ENCODE measurements around the gene C1orf50.

The C1orf50 gene

DNA sequence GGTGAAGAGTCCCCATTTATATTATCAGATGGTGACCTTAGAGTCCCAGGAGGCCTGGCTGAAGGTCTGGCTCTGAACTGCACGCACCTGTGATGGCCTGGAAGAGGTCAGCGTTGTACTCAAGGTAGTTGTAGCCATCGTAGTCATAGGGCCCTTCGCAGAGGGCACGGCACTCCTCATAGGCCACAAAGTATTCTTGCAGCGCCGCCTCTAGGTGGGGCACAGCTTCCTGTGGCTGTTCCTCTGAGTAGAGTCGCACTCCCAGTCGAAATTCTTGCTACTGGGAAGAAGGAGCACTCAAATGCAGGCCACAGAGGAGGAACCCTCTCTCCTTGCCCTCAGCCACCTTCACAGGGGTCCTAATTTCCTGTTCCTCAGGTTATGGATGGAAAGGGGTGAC, 7.9 kb upstream of the C1orf50 start:
- DNase-seq (ENCODE audit: low read depth): no peak

DNA sequence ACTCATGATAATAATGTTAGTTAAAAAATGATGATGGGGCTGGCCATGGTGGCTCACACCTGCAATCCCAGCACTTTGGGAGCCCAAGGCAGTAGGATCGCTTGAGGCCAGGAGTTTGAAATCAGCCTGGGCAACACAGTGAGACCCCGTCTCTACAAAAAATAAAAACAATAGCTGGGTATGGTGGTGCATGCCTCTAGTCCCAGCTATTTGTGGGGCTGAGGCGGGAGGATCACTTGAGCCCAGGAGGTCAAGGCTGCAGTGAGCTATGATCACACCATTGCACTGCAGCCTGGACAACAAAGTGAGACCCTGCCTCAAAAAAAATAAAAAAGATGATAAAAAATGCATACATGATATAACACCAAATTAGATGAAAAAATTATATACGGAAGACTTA, 5.5 kb upstream of the C1orf50 start:
- DNase-seq (ENCODE audit: low read depth): no peak

- no peak for DNase-seq (ENCODE audit: low read depth)
Measured at GRCh38 chr1:42762269-42762668, 4.8 kb upstream of the C1orf50 start.

DNA sequence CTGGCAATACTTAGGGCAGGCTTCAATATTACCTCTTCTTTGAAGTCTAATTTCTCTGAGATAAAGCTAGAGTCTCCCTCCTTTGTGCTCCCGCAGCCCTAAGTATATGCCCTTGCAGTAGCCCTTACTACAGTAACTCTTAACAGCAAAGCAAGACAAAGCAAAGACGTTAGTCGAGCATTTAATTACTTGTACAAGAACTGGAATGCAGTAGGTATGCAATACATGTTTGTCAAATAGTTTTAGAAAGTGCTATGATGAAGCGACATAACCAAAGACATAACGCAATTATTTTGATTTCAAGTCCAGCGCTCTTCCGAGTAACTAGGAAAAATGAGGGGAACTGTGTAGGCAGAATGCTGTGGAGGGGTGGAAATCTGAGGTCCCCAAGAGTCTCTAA, 1.8 kb upstream of the C1orf50 start:
- DNase-seq (ENCODE audit: low read depth): no peak

DNA sequence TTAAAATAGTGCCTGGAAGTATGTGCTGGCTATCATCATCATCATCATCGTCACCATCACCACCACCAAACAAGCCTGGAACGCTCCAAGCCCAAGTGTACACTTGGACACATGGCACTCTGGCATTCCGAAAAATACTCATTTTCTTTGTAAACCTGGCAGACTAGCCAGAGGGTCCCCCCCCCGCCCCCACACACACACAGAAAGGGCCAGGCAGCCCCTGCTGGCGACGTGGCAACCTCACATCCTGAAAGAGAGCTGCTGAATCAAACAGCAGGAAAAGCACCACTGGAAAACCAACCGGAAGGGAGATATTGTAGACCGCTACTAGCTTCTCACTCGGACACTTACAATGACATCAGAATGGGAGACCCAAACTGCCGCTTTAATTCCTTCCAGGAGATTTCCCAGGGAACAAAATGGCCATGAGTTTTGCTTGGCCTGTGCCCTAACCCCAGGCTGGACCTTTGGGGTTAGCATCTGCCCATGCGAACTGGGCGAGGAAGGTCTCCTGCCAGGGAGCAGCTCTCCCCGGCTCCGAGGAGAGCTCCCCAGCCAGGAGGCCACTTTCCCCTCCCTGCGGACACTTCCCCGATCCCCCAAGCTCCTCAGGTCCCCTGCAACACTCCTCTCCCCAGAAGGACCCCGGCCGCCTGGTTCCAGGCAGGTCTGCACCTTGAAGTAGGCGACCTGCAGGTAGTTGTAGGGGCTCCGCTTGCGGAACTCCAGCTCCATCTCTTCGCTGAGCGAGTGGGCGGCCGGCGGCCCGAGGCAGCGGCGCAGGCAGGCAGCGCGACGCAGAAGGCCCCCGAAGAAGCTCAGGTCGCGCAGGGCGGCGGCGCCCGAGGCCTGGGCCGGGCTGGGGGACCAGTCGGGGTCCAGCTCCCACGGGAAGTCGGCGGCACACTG, 963 bp upstream of the C1orf50 start:
- DNase-seq (ENCODE audit: low read depth): peak; percentile 21

- DNase-seq (ENCODE audit: low read depth): no peak
Measured at GRCh38 chr1:42767510-42768000, 506 bp downstream of the C1orf50 start.

- no peak for DNase-seq (ENCODE audit: low read depth)
Measured at GRCh38 chr1:42768172-42768571, 1.1 kb downstream of the C1orf50 start.

- DNase-seq (ENCODE audit: low read depth): no peak
Measured at GRCh38 chr1:42769811-42770210, 2.8 kb downstream of the C1orf50 start.

- DNase-seq (ENCODE audit: low read depth): no peak
Measured at GRCh38 chr1:42773420-42773819, 6.4 kb downstream of the C1orf50 start.

GRCh38 chr1:42774928-42775526, 8.0 kb downstream of the C1orf50 start:
- no peak for DNase-seq (ENCODE audit: low read depth)

- no peak for DNase-seq (ENCODE audit: low read depth)
Measured at GRCh38 chr1:42776502-42776901, 9.5 kb downstream of the C1orf50 start.

GRCh38 chr1:42777852-42778251, 10.8 kb downstream of the C1orf50 start:
- DNase-seq (ENCODE audit: low read depth): no peak

DNA sequence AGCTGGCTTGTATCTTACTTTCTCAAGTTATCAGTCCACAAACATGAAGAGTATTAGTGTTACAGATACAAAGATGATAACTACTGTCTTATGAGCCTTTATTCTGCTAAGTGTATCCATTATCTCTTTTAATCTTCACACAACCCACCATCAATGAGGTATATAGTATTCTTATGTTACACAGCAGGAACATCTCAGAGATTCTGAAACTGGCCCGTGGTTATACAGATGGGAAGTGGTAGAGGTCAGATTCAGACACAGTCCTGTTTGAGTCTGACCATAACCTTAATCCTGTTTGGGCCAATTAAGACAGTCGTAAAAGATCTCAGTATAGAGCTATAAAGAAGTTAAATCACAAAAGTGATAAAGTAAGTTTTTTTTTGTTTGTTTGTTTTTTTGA, 12.7 kb downstream of the C1orf50 start:
- no peak for DNase-seq (ENCODE audit: low read depth)

- DNase-seq (ENCODE audit: low read depth): no peak
Measured at GRCh38 chr1:42780176-42780575, 13.1 kb downstream of the C1orf50 start.

DNA sequence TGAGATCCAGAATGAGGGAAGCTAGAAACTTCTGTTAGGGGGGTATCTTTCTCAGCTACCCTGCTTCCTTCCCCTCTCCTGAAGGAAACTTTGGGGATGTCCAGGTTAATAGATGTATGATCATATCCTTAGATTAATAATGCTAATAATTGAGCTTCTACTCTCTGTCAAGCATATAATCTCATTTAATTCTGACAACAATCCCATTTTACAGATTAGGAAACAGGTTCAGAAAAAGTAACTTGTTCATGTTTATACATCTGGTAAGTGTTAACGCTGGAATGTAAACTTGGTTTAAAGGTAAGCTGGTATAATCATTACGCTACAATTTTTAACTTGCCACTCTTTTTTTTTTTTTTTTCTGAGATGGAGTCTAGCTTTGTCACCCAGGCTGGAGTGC, 16.0 kb downstream of the C1orf50 start:
- no peak for DNase-seq (ENCODE audit: low read depth)

- DNase-seq (ENCODE audit: low read depth): no peak
Measured at GRCh38 chr1:42784547-42784945, 17.5 kb downstream of the C1orf50 start.

DNA sequence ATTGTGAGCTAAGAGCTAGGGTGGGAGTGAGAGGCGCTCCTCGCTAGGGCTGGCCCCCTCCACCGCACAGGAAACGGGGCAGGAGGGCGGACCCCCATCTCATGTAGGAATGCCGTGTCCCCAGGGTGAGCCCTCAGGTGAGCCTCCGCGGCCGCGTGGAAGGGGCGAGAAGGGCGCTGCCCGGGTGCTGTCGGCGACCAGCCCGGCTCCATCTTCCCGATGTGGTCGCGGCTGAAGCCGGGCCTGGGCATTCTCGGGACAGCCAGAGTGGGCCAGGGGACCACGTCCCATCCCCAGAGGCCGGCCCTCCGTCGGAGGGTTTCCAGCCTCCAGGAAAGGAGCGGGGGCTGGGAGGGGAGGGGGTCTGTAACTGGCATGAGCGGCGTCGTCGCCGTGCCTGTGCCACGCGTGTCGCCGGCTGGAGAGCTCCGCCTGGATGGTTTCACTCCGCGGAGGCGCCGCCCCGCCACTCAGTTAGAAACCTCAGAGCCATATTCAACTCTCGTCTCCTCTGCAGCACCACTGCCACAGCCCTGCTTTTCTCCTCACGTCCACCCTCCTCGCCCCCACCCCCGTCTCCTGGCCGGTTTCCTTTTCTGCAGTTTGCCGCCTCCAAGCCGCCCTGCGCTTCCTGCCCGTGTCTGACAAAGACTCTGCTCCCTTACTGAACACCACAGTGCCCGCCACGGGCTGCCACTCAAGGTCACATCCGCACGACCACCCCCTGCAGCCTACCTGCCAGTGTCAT, 18.1 kb downstream of the C1orf50 start, which contains the start of gene TMEM269:
Gene TMEM269 (plus strand): TSS at position 46 of the 748 bp plus-strand sequence. CDS start 4,903 bp downstream, outside the sequence.
- DNase-seq (ENCODE audit: low read depth): peak; percentile 19

DNA sequence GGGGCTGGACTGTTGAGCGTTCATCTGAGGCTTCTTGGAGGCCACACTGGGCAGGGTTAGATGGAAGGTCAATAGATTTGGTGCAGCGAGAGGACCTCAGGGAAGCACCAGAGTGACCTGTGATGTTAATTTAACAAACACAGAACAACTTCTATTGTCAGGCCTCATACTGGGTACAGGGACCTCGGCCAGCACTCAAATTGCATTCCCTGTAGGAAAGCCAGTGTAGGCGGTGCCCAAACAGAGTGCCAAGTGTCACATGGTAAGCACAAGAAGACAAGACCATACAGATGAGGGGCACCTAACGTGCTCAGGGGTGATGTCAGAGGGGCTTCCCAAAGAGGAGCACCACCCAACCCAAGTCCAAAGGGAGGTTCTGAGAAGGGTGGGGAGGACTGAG, 19.0 kb downstream of the C1orf50 start:
- no peak for DNase-seq (ENCODE audit: low read depth)

DNA sequence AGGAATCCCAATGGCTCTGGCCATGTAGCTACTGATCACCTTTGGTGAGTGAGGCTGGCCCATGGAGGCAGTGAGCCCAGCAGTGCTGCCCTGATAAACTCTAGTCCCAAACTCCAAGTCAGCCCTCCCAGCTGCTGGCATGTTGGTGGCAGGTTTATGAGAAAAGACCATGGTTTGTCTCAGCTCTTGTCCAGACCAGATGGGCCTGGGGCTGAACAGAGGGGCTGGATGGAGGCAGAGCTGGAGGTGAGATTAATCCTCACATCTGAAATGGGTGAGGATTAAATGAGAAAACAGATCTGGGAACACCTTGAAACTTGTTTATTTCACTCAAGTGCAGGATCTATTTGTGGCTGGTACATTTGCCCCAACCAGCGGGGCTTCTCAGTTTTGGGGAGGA, 21.0 kb downstream of the C1orf50 start:
- DNase-seq (ENCODE audit: low read depth): no peak

DNA sequence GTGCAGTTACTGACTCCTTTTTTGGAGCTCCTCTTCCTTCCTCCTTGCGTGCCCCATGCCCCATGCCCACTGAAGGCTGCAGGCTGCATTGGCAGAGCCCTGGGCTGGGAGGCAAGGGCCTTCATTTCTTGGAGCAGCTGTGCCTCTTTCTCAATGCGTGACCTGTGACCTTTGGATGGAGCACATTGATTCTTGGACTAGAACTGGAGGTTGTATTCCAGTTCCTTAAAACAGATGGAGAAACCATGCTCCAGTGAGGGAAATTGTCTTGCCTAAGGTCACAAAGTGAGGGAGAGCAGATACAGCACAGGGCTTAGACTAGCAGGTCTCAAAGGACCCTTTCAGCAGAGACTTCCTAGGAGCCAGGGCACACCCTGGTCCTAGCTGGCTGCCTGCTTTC, 26.8 kb downstream of the C1orf50 start:
- no peak for DNase-seq (ENCODE audit: low read depth)

GRCh38 chr1:42797414-42797813, 30.4 kb downstream of the C1orf50 start:
- no peak for DNase-seq (ENCODE audit: low read depth)

- no peak for DNase-seq (ENCODE audit: low read depth)
Measured at GRCh38 chr1:42797979-42798378, 30.9 kb downstream of the C1orf50 start.
